Skeletal muscle cell (primary cell): ENCODE measurements around the gene NFKB2.

ENCODE experiments used
- DNase-seq: peaks from one replicate; pipeline ENCODE4 v3.0.0-alpha.2; 2010; ENCODE audit warnings: low read depth
- H3K4me3 ChIP-seq: 2 replicates; pipeline ENCODE4 v1.5.1; 2011; ENCODE audit warnings: low read depth, mild to moderate bottlenecking, control low read depth, low read length, moderate library complexity

NFKB2 gene

DNA sequence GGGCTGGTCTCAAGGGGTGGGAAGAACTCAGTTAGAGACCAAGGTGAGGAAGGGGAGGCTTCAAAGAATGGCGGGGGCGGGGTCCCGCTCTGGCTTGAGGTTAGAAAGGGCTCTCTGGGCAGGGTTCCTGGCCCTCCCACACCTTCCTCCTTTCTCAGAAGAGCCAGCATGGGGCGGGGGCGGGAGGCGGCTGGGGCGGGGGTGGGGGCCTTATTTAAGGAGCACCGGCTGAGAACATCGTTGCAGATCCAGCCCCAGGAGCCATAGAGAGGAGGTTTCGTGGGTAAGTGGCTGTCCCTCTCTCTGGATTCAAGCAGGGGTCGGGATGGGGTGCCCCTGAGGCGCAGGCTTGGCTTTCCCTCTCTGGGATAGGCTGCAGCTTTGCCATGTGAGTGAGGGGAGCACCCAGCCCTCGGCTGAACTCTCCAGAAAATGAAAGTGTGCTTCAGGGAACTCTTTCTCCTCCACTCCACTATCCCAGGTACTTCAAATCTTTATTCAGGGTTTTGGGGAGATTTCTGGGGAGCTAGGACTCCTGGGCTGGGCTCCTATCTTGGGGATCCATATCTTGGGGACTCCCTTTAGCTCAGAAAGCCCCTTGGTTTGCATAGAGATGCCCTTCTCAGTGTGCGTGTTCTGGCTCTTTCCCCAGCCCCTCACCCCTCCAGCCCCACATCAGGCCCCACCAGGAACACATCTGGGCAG, 40.2 kb downstream of the NFKB2 start:
- no peak for DNase-seq
- H3K4me3 ChIP-seq: peak overlapping the region; percentile 47

DNA sequence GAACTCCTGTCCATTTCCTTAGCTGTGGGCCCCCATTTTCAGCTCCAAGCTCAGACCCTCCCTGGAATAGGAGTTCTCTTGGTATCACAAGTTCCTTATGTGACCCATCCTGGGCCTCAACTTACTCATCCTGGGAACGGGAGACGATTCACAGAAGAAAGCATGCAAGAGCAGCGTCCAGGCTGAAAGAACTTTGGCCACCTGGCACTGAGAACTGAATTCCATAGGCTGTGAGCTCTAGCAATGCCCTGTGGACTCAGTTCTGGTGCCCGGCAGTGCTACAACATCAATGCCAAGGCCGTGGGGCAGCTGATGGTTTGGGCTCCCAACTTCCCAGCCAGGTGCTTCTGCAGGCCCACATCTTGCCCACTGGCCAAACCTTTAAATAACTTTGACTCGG, 40.8 kb downstream of the NFKB2 start:
- no peak for DNase-seq
- H3K4me3 ChIP-seq: peak overlapping the region; percentile 47

GRCh38 chr10:102437515-102437914, 42.0 kb downstream of the NFKB2 start:
- no peak overlapping the region for H3K4me3 ChIP-seq
- DNase-seq: no peak

- H3K4me3 ChIP-seq: no peak overlapping the region
- no peak for DNase-seq
Observed at GRCh38 chr10:102438374-102438773, 42.9 kb downstream of the NFKB2 start.

GRCh38 chr10:102444851-102445250, 49.3 kb downstream of the NFKB2 start:
- H3K4me3 ChIP-seq: no peak overlapping the region
- DNase-seq: no peak

DNA sequence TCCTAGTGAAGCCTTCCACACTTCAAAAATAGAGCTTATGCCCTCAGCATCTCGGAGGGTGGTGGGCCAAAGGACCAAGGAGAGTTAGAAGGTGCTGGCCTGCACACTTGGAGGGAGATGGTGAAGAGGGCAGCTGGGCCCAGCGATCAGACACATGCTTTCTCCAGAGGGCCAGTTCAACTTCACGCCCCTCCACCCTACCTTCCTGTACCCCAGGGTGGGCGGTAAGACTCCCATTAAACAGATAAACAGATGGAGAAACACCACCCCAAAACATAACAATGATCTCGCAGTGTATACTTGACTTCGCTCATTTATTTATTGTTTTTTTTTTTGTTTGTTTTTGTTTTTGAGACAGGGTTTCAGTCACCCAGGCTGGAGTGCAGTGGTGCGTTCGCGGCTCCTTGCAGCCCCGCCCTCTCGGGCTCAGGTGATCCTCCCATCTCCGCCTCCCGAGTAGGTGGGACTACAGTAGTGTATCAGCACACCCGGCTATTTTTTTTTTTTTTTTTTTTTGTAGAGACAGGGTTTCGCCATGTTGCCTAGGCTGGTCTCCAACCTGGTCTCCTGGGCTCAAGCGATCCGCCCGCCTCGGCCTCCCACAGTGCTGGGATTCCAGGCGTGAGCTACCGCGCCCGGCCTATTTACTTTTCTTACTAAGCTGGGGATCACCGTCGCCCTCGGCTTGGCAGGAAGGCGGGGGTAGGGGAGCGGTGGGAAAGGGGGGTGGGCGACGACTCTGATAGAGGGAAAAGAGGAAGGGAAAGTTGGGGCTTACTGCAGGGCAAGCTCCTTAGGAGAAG, 54.0 kb downstream of the NFKB2 start:
- H3K4me3 ChIP-seq: peak overlapping the region; percentile 72
- peak; percentile 27 for DNase-seq

- DNase-seq: no peak
- peak overlapping the region; percentile 72 for H3K4me3 ChIP-seq
Observed at GRCh38 chr10:102450124-102450373, 54.5 kb downstream of the NFKB2 start.

- DNase-seq: peak; percentile 32
- peak overlapping the region; percentile 72 for H3K4me3 ChIP-seq
Observed at GRCh38 chr10:102450374-102451104, 55.0 kb downstream of the NFKB2 start.

GRCh38 chr10:102451105-102451969, 55.8 kb downstream of the NFKB2 start, which contains the start of gene C10orf95:
Gene C10orf95 (minus strand): TSS chr10:102451543. CDS start chr10:102451093, 450 bp downstream.
- no peak for DNase-seq
- peak within 1 kb of the TSS; percentile 72 for H3K4me3 ChIP-seq
